H1 (cell line): ENCODE measurements around the gene RASSF4. TPM values are rescaled to one million over a fixed set of nuclear protein-coding genes. Genes with fewer than 3 reads are reported as not detected.

Experiments
- CTCF ChIA-PET: fragments of 300-600 bp; sonication (Branson Sonifier 250); formaldehyde crosslinking; loops from one replicate; lab custom pipeline; 2021; ENCODE audit not compliant: partially characterized antibody; lab: Charles Lee
- POLR2A ChIA-PET: fragments of 300-600 bp; sonication (Branson Sonifier 250); formaldehyde crosslinking; loops from one replicate; lab custom pipeline; 2021; ENCODE audit warnings: inconsistent platforms; ENCODE audit not compliant: partially characterized antibody; lab: Charles Lee
- DNase-seq, 2 experiments: peaks; one replicate each; pipeline versions ENCODE4 v3.0.0 to v3.0.0-alpha.2; 2010 to 2022; ENCODE audit warnings: low spot score in 2 of 2, low read depth in 1 of 2, mixed read lengths in 1 of 2
- FAIRE-seq: peaks from 2 replicates; lab custom pipeline; 2011; peaks lifted over from hg19 to GRCh38; lab: Jason Lieb, UNC
- H2AFZ ChIP-seq: 2 replicates; pipeline ENCODE4 v1.8.1; 2012; ENCODE audit warnings: low read length, inconsistent platforms
- H2AK5ac ChIP-seq: 2 replicates; pipeline ENCODE4 v1.6.1; 2013; ENCODE audit warnings: low read depth, low read length
- H2BK120ac ChIP-seq: replicated peaks from 2 replicates; pipeline ENCODE3; 2013; ENCODE audit warnings: low read depth, low read length, inconsistent platforms
- H2BK12ac ChIP-seq: 2 replicates; pipeline ENCODE4 v1.6.1; 2013; ENCODE audit warnings: low read depth, low read length
- H2BK15ac ChIP-seq: 2 replicates; pipeline ENCODE4 v1.6.1; 2013; ENCODE audit warnings: low read length
- H2BK20ac ChIP-seq: 2 replicates; pipeline ENCODE4 v1.6.1; 2013; ENCODE audit warnings: low read length
- H2BK5ac ChIP-seq: 2 replicates; pipeline ENCODE4 v1.6.1; 2013; ENCODE audit warnings: low read depth, low read length
- H3K14ac ChIP-seq: 2 replicates; pipeline ENCODE4 v1.6.1; 2013; ENCODE audit warnings: inconsistent platforms; ENCODE audit not compliant: insufficient read length
- H3K18ac ChIP-seq: 2 replicates; pipeline ENCODE4 v1.6.1; 2013; ENCODE audit warnings: low read length; ENCODE audit errors: extremely low read depth
- H3K23ac ChIP-seq: 2 replicates; pipeline ENCODE4 v1.6.1; 2013; ENCODE audit warnings: inconsistent platforms; ENCODE audit not compliant: insufficient read length
- H3K23me2 ChIP-seq: 2 replicates; pipeline ENCODE4 v1.6.1; 2013; ENCODE audit warnings: low read depth, low read length
- H3K27ac ChIP-seq: 2 replicates; pipeline ENCODE4 v1.6.1; 2011; ENCODE audit warnings: low read depth, low read length, inconsistent platforms
- H3K27me3 ChIP-seq, 4 experiments: replicated peaks in 1 of 4; 1 replicate in 1 of 4; 2 replicates in 3 of 4; pipeline versions ENCODE4 v1.6.1 to v1.8.1; 2011 to 2013; ENCODE audit warnings: low read length in 3 of 4, mild to moderate bottlenecking in 3 of 4, inconsistent platforms in 2 of 4, mixed read lengths in 2 of 4, moderate library complexity in 1 of 4; ENCODE audit not compliant: control insufficient read depth in 3 of 4, insufficient read depth in 3 of 4; ENCODE audit errors: extremely low read depth in 1 of 4
- H3K36me3 ChIP-seq, 4 experiments: 2 replicates each; pipeline versions ENCODE4 v1.6.1 to v1.8.1; 2011 to 2013; ENCODE audit warnings: mild to moderate bottlenecking in 4 of 4, low read length in 3 of 4, moderate library complexity in 2 of 4, control low read depth in 1 of 4, inconsistent platforms in 1 of 4; ENCODE audit not compliant: insufficient read depth in 4 of 4, control insufficient read depth in 2 of 4
- H3K4ac ChIP-seq: replicated peaks from 2 replicates; pipeline ENCODE3; 2013; ENCODE audit warnings: low read length, low read depth, mixed read lengths, inconsistent platforms; ENCODE audit not compliant: insufficient read length
- H3K4me1 ChIP-seq, 4 experiments: replicated peaks in 1 of 4; 1 replicate in 1 of 4; 2 replicates in 3 of 4; pipeline versions ENCODE4 v1.6.1 to v1.8.1; 2011 to 2013; ENCODE audit warnings: low read length in 3 of 4, inconsistent platforms in 2 of 4, mixed read lengths in 1 of 4; ENCODE audit not compliant: insufficient read depth in 4 of 4, control insufficient read depth in 3 of 4
- H3K4me2 ChIP-seq, 2 experiments: 2 replicates each; pipeline versions ENCODE4 v1.6.1 to v1.8.1; 2011 to 2013; ENCODE audit warnings: low read depth in 2 of 2, low read length in 2 of 2, control low read depth in 1 of 2, inconsistent platforms in 1 of 2, mild to moderate bottlenecking in 1 of 2; ENCODE audit not compliant: insufficient read depth in 1 of 2
- H3K4me3 ChIP-seq, 4 experiments: fragments of 200-600, 300-600 bp in 1 of 4; sonication (generic), shearing (Covaris generic), sonication (Bioruptor Twin) in 1 of 4; 2 replicates each; pipeline versions ENCODE4 v1.5.1 to v1.8.1; 2011 to 2016; ENCODE audit warnings: low read length in 4 of 4, low read depth in 3 of 4, control low read depth in 2 of 4, inconsistent platforms in 2 of 4, mild to moderate bottlenecking in 2 of 4, mixed read lengths in 1 of 4, moderate library complexity in 1 of 4; ENCODE audit not compliant: insufficient read depth in 2 of 4; ENCODE audit errors: extremely low read depth in 1 of 4
- H3K56ac ChIP-seq: replicated peaks from 2 replicates; pipeline ENCODE3; 2013; ENCODE audit warnings: low read depth, mild to moderate bottlenecking, mixed read lengths, low read length, inconsistent platforms; ENCODE audit not compliant: insufficient read length
- H3K79me1 ChIP-seq: 2 replicates; pipeline ENCODE4 v1.6.1; 2013; ENCODE audit warnings: low read depth, low read length, control low read depth
- H3K79me2 ChIP-seq, 2 experiments: 2 replicates each; pipeline versions ENCODE4 v1.6.1 to v1.8.1; 2012 to 2013; ENCODE audit warnings: low read length in 2 of 2, mild to moderate bottlenecking in 2 of 2, inconsistent platforms in 1 of 2; ENCODE audit not compliant: insufficient read depth in 2 of 2, control insufficient read depth in 1 of 2
- H3K9ac ChIP-seq, 4 experiments: replicated peaks in 1 of 4; 1 replicate in 1 of 4; 2 replicates in 3 of 4; pipeline versions ENCODE4 v1.6.1 to v1.8.1; 2011 to 2013; ENCODE audit warnings: low read depth in 3 of 4, low read length in 3 of 4, control low read depth in 2 of 4, mild to moderate bottlenecking in 2 of 4, moderate library complexity in 2 of 4, inconsistent platforms in 1 of 4; ENCODE audit errors: extremely low read depth in 1 of 4
- H3K9me3 ChIP-seq, 2 experiments: 2 replicates each; pipeline versions ENCODE4 v1.6.1 to v1.8.1; 2012 to 2013; ENCODE audit warnings: mild to moderate bottlenecking in 2 of 2, moderate library complexity in 2 of 2, control low read depth in 1 of 2, inconsistent platforms in 1 of 2, low read depth in 1 of 2, low read length in 1 of 2, mixed read lengths in 1 of 2; ENCODE audit not compliant: insufficient read depth in 2 of 2
- H4K20me1 ChIP-seq, 2 experiments: replicated peaks in 1 of 2; 2 replicates each; pipeline versions ENCODE3 to v1.8.1; 2011 to 2013; ENCODE audit warnings: inconsistent platforms in 2 of 2, low read length in 2 of 2, mild to moderate bottlenecking in 1 of 2; ENCODE audit not compliant: insufficient read depth in 2 of 2, control insufficient read depth in 1 of 2
- H4K5ac ChIP-seq: 2 replicates; pipeline ENCODE4 v1.6.1; 2013; ENCODE audit warnings: low read length, low read depth, mixed read lengths, inconsistent platforms; ENCODE audit not compliant: insufficient read length
- H4K8ac ChIP-seq: 2 replicates; pipeline ENCODE4 v1.8.0; 2013; ENCODE audit warnings: mild to moderate bottlenecking, moderate library complexity, low read length, inconsistent platforms; ENCODE audit not compliant: insufficient read depth; ENCODE audit errors: extremely low read depth
- H4K91ac ChIP-seq: replicated peaks from 2 replicates; pipeline ENCODE3; 2013; ENCODE audit warnings: low read length, mixed read lengths, inconsistent platforms; ENCODE audit not compliant: insufficient read length
- ASH2L ChIP-seq: fragments of 200-600, 300-600 bp; sonication (generic); IDR thresholded peaks from one replicate; pipeline ENCODE4 v1.7.1; 2017; ENCODE audit warnings: low read length
- ATF3 ChIP-seq: IDR thresholded peaks from 2 replicates; pipeline ENCODE4 v1.6.1; 2011; ENCODE audit warnings: low read depth, mild to moderate bottlenecking, low read length; ENCODE audit not compliant: insufficient read depth
- BCL11A ChIP-seq, 2 experiments: IDR thresholded peaks; one replicate each; pipeline ENCODE4 v1.6.1; 2011; ENCODE audit warnings: low read depth in 2 of 2, low read length in 2 of 2, mild to moderate bottlenecking in 2 of 2
- CBX5 ChIP-seq: fragments of 300-800, 300-1000 bp; sonication (generic); IDR thresholded peaks from 2 replicates; pipeline ENCODE4 v1.7.1; 2016; ENCODE audit warnings: antibody characterized with exemption, low read length, low read depth
- CEBPB ChIP-seq: IDR thresholded peaks from 2 replicates; pipeline ENCODE4 v1.6.1; 2012; ENCODE audit warnings: low read depth, low read length
- CHD1 ChIP-seq: IDR thresholded peaks from 2 replicates; pipeline ENCODE4 v1.6.1; 2012; ENCODE audit warnings: low read depth, low read length, improper control_type of control experiment
- MAX ChIP-seq: IDR thresholded peaks from 2 replicates; pipeline ENCODE4 v1.6.1; 2012; ENCODE audit warnings: inconsistent platforms
- POU5F1 ChIP-seq: IDR thresholded peaks from 2 replicates; pipeline ENCODE4 v1.6.1; 2011; ENCODE audit warnings: low read depth, mild to moderate bottlenecking, low read length, moderate library complexity
- RFX5 ChIP-seq: IDR thresholded peaks from 2 replicates; pipeline ENCODE4 v1.6.1; 2011; ENCODE audit warnings: low read depth, low read length, improper control_type of control experiment, borderline replicate concordance
- SAP30 ChIP-seq: fragments of 300-600 bp; sonication (generic); IDR thresholded peaks from 2 replicates; pipeline ENCODE4 v1.7.1; 2012; ENCODE audit warnings: low read length, moderate library complexity, mild to moderate bottlenecking, inconsistent platforms; ENCODE audit not compliant: insufficient read depth, insufficient replicate concordance
- SP1 ChIP-seq: IDR thresholded peaks from 2 replicates; pipeline ENCODE4 v1.6.1; 2011; ENCODE audit warnings: low read depth, low read length
- USF2 ChIP-seq: IDR thresholded peaks from 2 replicates; pipeline ENCODE4 v1.6.1; 2011; ENCODE audit warnings: low read length, improper control_type of control experiment
- WGBS, 2 experiments: shearing (Covaris generic) in 1 of 2; methylation state at CpG; one replicate each; pipeline versions ENCODE4 v1.1.6 to v1.1.7; 2013 to 2015; ENCODE audit warnings: low lambda C conversion rate in 2 of 2, mixed read lengths in 2 of 2, inconsistent platforms in 1 of 2, low coverage in 1 of 2, missing lambda C conversion rate in 1 of 2; ENCODE audit not compliant: insufficient replicate concordance in 2 of 2, insufficient coverage in 1 of 2, insufficient read length in 1 of 2; ENCODE audit errors: extremely low coverage in 1 of 2, missing lambda C conversion rate in 1 of 2; 5-methylcytosine and 5-hydroxymethylcytosine counted together
- polyA plus RNA-seq, 7 experiments: library from polyadenylated mRNA; depleted of rRNA in 3 of 7; stranded (reverse) in 5 of 7; unstranded in 2 of 7; fragments of >200 nt in 5 of 7; fragments of 200-250 nt in 2 of 7; gene quantifications; 1 replicate in 5 of 7; 2 replicates in 1 of 7; 4 replicates in 1 of 7; pipeline versions ENCODE4 v1.2.1 to v1.2.3, GENCODE V29; 2011 to 2013; ENCODE audit warnings: missing spikeins in 2 of 7, mixed read lengths in 2 of 7
- total RNA-seq: library from RNA; stranded (reverse); fragmentation: NEBNext Ultra II Directional; extraction: Animal tissue kit (Norgen Biotek cat#: 25700); gene quantifications from 2 replicates; pipeline ENCODE4 v1.2.1, GENCODE V29; 2021

RASSF4 gene
- total and polyA plus RNA-seq, 2 of the 8 experiments (the other 6 are each of a cell fraction or from before 2014, with no cell fraction given), result 14.3 to 14.5 TPM

GRCh38 chr10:45044290-45044689, 84.7 kb downstream of the RASSF4 start:
- Histone ChIP-seq H2BK20ac (no peak overlapping the region), H3K4me1 (peaks cover 0 to 3% (median 3%) of the 10 kb centered on the region in 4 experiments; a peak in 3 of 7 replicates), H3K27ac (peak overlapping the region; percentile 25; the same call in 1 of the 2 replicates), H3K14ac (no peak overlapping the region), H2BK120ac (peak overlapping the region; percentile 85), H4K5ac (peak overlapping the region; percentile 79), H2BK12ac (no peak overlapping the region), H3K23ac (no peak overlapping the region), H3K36me3 (no peaks in the 10 kb centered on the region), H3K79me2 (no peaks in the 10 kb centered on the region), H3K4ac (no peak overlapping the region), H3K9ac (no peak overlapping the region), H2BK5ac (peak overlapping the region; percentile 93; the same call in 1 of the 2 replicates), H2AFZ (no peak overlapping the region), H3K56ac (no peak overlapping the region), H3K4me2 (peak overlapping the region; percentile 65 to 66), H4K8ac (no peak overlapping the region), H4K91ac (peak overlapping the region; percentile 93), H2AK5ac (no peak overlapping the region), H3K79me1 (no peaks in the 10 kb centered on the region), H3K9me3 (no peaks in the 10 kb centered on the region), H3K23me2 (no peaks in the 10 kb centered on the region), H3K18ac (peak overlapping the region; percentile 55; the same call in 1 of the 2 replicates), H3K27me3 (no peaks in the 10 kb centered on the region), H3K4me3 (peak overlapping the region in 1 of 4 experiments; percentile 45; a peak in 2 of 8 replicates), H2BK15ac (no peak overlapping the region), H4K20me1 (no peaks in the 10 kb centered on the region)
- ChIA-PET CTCF (no interaction called here), POLR2A (no interaction called here)
- FAIRE-seq, result peak; percentile 97
- WGBS, 2 experiments, result 3% methylated on average over 7 of the region's 7 CpGs; no CpG with 5 or more reads in 1 of the 2 experiments
- DNase-seq, result peak; percentile 15 to 56
- TF ChIP-seq CHD1 (no peak), CBX5 (no peak), USF2 (no peak), ASH2L (peak; percentile 71), SP1 (peak; percentile 26; the same call in 1 of the 2 replicates), SAP30 (peak; percentile 39), RFX5 (no peak), ATF3 (no peak), POU5F1 (peak; percentile 68; the same call in 1 of the 2 replicates), BCL11A (IDR thresholded peaks at IDR 0.05; ENCODE audit: low read depth in 2 of 2, low read length in 2 of 2) (no peak), MAX (peak; percentile 86), CEBPB (no peak)
